IMR-90 (cell line): Measurements from ENCODE around the gene PLD1. TPM values are rescaled to one million over a fixed set of nuclear protein-coding genes. Genes with fewer than 3 reads are reported as not detected.

Experiments
- ATAC-seq: fragments of 200-7000 bp; cut with Tn5 transposase; 2 replicates; pipeline ENCODE4 v1.9.1; 2020; ENCODE audit warnings: low read depth, mild to moderate bottlenecking, moderate library complexity
- BruUV-seq: library from RNA; stranded (reverse); fragments of 400-500 nt; replicated peaks from 2 replicates; lab custom pipeline; 2021; lab: Mats Ljungman, UMichigan
- CTCF ChIA-PET: fragments of 300-600 bp; formaldehyde crosslinking; extraction: SDS; loops from one replicate; lab custom pipeline; 2021; ENCODE audit warnings: antibody characterized with exemption; lab: Yijun Ruan, JAX
- POLR2A ChIA-PET: fragments of 300-600 bp; sonication (Branson Sonifier 250); formaldehyde crosslinking; loops from one replicate; lab custom pipeline; 2022; ENCODE audit warnings: antibody characterized with exemption; ENCODE audit not compliant: unreplicated experiment; lab: Charles Lee
- DNase-seq: peaks from one replicate; pipeline ENCODE4 v3.0.0; 2013
- H2AFZ ChIP-seq: replicated peaks from 2 replicates; pipeline ENCODE3; 2013; ENCODE audit warnings: low read length, mild to moderate bottlenecking; ENCODE audit not compliant: poor library complexity
- H2AK5ac ChIP-seq: 2 replicates; pipeline ENCODE4 v1.6.1; 2013; ENCODE audit warnings: low read depth, low read length, inconsistent platforms
- H2AK9ac ChIP-seq: replicated peaks from 2 replicates; pipeline ENCODE3; 2013; ENCODE audit warnings: mild to moderate bottlenecking, low read depth, low read length, moderate library complexity; ENCODE audit not compliant: poor library complexity
- H2BK120ac ChIP-seq: 2 replicates; pipeline ENCODE4 v1.6.1; 2013; ENCODE audit warnings: low read depth, low read length, inconsistent platforms
- H2BK15ac ChIP-seq: 3 replicates; pipeline ENCODE4 v1.6.1; 2013; ENCODE audit warnings: low read depth, low read length, inconsistent platforms
- H2BK20ac ChIP-seq: 2 replicates; pipeline ENCODE4 v1.6.1; 2013; ENCODE audit warnings: low read depth, mild to moderate bottlenecking, inconsistent platforms, low read length, moderate library complexity
- H2BK5ac ChIP-seq: 2 replicates; pipeline ENCODE4 v1.6.1; 2013; ENCODE audit warnings: mild to moderate bottlenecking, low read depth, low read length, inconsistent platforms; ENCODE audit not compliant: poor library complexity, severe bottlenecking
- H3K14ac ChIP-seq: replicated peaks from 2 replicates; pipeline ENCODE4 v1.6.1; 2013; ENCODE audit warnings: low read depth, low read length, inconsistent platforms
- H3K18ac ChIP-seq: 2 replicates; pipeline ENCODE4 v1.6.1; 2013; ENCODE audit warnings: low read depth, low read length, control low read depth
- H3K23ac ChIP-seq: 2 replicates; pipeline ENCODE4 v1.6.1; 2013; ENCODE audit warnings: low read depth, low read length, inconsistent platforms
- H3K27ac ChIP-seq: 2 replicates; pipeline ENCODE4 v1.5.1; 2013; ENCODE audit warnings: mild to moderate bottlenecking, control low read depth, low read length; ENCODE audit not compliant: insufficient read depth
- H3K27me3 ChIP-seq: 2 replicates; pipeline ENCODE4 v1.6.1; 2013; ENCODE audit warnings: low read length; ENCODE audit not compliant: control insufficient read depth, insufficient read depth
- H3K36me3 ChIP-seq: 2 replicates; pipeline ENCODE4 v1.6.1; 2013; ENCODE audit warnings: low read length, mixed read lengths; ENCODE audit not compliant: control insufficient read depth, insufficient read depth
- H3K4ac ChIP-seq: 2 replicates; pipeline ENCODE4 v1.6.1; 2013; ENCODE audit warnings: low read depth, low read length, inconsistent platforms
- H3K4me1 ChIP-seq: 2 replicates; pipeline ENCODE4 v1.6.1; 2013; ENCODE audit warnings: low read length, mixed read lengths; ENCODE audit not compliant: control insufficient read depth, insufficient read depth
- H3K4me2 ChIP-seq: 2 replicates; pipeline ENCODE4 v1.6.1; 2013; ENCODE audit warnings: low read depth, mild to moderate bottlenecking, control low read depth, low read length, moderate library complexity
- H3K4me3 ChIP-seq: 2 replicates; pipeline ENCODE4 v1.5.1; 2013; ENCODE audit warnings: low read depth, mild to moderate bottlenecking, control low read depth, low read length, moderate library complexity; ENCODE audit not compliant: insufficient read depth
- H3K56ac ChIP-seq: 2 replicates; pipeline ENCODE4 v1.6.1; 2013; ENCODE audit warnings: low read length, inconsistent platforms; ENCODE audit not compliant: insufficient read depth; ENCODE audit errors: extremely low read depth
- H3K79me1 ChIP-seq, 2 experiments: 2 replicates each; pipeline ENCODE4 v1.6.1; 2013; ENCODE audit warnings: low read length in 2 of 2, inconsistent platforms in 1 of 2, low read depth in 1 of 2
- H3K9ac ChIP-seq: 2 replicates; pipeline ENCODE4 v1.6.1; 2013; ENCODE audit warnings: low read depth, low read length, control low read depth
- H3K9me1 ChIP-seq: 2 replicates; pipeline ENCODE4 v1.6.1; 2013; ENCODE audit warnings: low read length, inconsistent platforms; ENCODE audit not compliant: insufficient read depth
- H3K9me3 ChIP-seq: 2 replicates; pipeline ENCODE4 v1.6.1; 2013; ENCODE audit warnings: low read length; ENCODE audit not compliant: control insufficient read depth, insufficient read depth
- H4K20me1 ChIP-seq: 2 replicates; pipeline ENCODE4 v1.6.1; 2013; ENCODE audit warnings: low read length, inconsistent platforms; ENCODE audit not compliant: insufficient read depth
- H4K5ac ChIP-seq: 2 replicates; pipeline ENCODE4 v1.6.1; 2013; ENCODE audit warnings: mild to moderate bottlenecking, low read depth, low read length, control low read depth
- H4K8ac ChIP-seq, 2 experiments: 2 replicates each; pipeline ENCODE4 v1.6.1; 2013; ENCODE audit warnings: low read depth in 2 of 2, low read length in 2 of 2, control low read depth in 1 of 2, inconsistent platforms in 1 of 2
- H4K91ac ChIP-seq: 2 replicates; pipeline ENCODE4 v1.6.1; 2013; ENCODE audit warnings: low read depth, low read length, inconsistent platforms; ENCODE audit not compliant: insufficient read depth
- BHLHE40 ChIP-seq: fragments of 150-350 bp; IDR thresholded peaks from 2 replicates; pipeline ENCODE4 v1.6.1; 2016; ENCODE audit warnings: mild to moderate bottlenecking, low read depth, low read length
- CHD1 ChIP-seq: IDR thresholded peaks from 2 replicates; pipeline ENCODE4 v1.6.1; 2012; ENCODE audit warnings: low read depth, low read length, improper control_type of control experiment
- FOS ChIP-seq: fragments of 150-350 bp; IDR thresholded peaks from 2 replicates; pipeline ENCODE4 v1.6.1; 2016; ENCODE audit warnings: low read depth, low read length
- MAFK ChIP-seq: IDR thresholded peaks from 2 replicates; pipeline ENCODE4 v1.6.1; 2012; ENCODE audit warnings: low read depth, low read length, improper control_type of control experiment
- MXI1 ChIP-seq: IDR thresholded peaks from 2 replicates; pipeline ENCODE4 v1.6.1; 2012; ENCODE audit warnings: low read depth, mild to moderate bottlenecking, low read length, moderate library complexity, borderline replicate concordance
- RAD21 ChIP-seq: IDR thresholded peaks from 2 replicates; pipeline ENCODE4 v1.6.1; 2012; ENCODE audit warnings: low read length, improper control_type of control experiment
- RFX5 ChIP-seq: IDR thresholded peaks from 2 replicates; pipeline ENCODE4 v1.8.0; 2012; ENCODE audit warnings: low read depth, mild to moderate bottlenecking, low read length, moderate library complexity
- dilution Hi-C: fragments of 300-500 bp; cut with HindIII; formaldehyde crosslinking; loops from one replicate; pipeline ENCODE4 v1.14.3; 2018; ENCODE audit warnings: low sequenced_read_pairs; ENCODE audit not compliant: unreplicated experiment
- in situ Hi-C: fragments of 300-500 bp; cut with MboI; formaldehyde crosslinking; loops from 3 replicates; pipeline ENCODE4 v1.14.3; 2019; ENCODE audit warnings: low sequenced_read_pairs, inconsistent platforms, mixed read lengths
- intact Hi-C: fragments of 100-400 bp; cut with micrococcal nuclease; formaldehyde crosslinking; loops from 2 replicates; pipeline ENCODE4 v1.10.0; 2022
- polyA plus RNA-seq, 3 experiments: library from polyadenylated mRNA; depleted of rRNA; stranded (reverse); fragments of >200 nt; gene quantifications; 2 replicates each; pipeline ENCODE4 v1.2.3, GENCODE V29; 2012; ENCODE audit warnings: low replicate concordance in 1 of 3
- total RNA-seq: library from RNA; depleted of rRNA; stranded (reverse); fragments of >200 nt; gene quantifications from 2 replicates; pipeline ENCODE4 v1.2.3, GENCODE V29; 2012

Gene PLD1
- total and polyA plus RNA-seq, 2 of the 4 experiments (the other 2 are of a cell fraction): 3.3 to 9.7 TPM

DNA sequence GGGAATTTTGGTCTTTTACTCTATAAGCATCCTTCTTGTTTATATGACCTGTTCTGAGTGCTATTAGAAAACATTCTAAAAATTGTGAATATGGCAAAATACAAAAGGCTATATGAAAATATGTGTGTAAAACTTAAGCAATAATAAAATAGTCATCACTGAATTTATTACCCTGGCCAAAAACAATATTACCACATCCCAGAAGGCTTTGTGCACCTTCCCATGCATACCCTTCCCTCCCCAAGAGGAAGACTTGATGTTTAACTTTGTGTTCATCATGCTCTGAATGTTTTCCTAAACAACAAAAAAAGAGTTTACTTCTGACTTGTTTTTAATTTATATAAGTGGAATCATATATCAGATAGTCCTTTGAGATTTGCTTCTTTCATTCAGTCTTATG lies 195.0 kb downstream of the PLD1 start:
- Histone ChIP-seq H2BK15ac (no peak overlapping the region), H3K4me3 (no peak overlapping the region), H2BK120ac (no peak overlapping the region), H4K20me1 (no peaks in the 10 kb centered on the region), H2AFZ (no peak overlapping the region), H3K4me1 (no peaks in the 10 kb centered on the region), H3K14ac (no peak overlapping the region), H2AK5ac (no peak overlapping the region), H2BK20ac (no peak overlapping the region), H3K4me2 (no peak overlapping the region), H3K9ac (no peak overlapping the region), H4K91ac (no peak overlapping the region), H3K27ac (no peak overlapping the region), H3K9me1 (no peaks in the 10 kb centered on the region), H4K5ac (no peak overlapping the region), H3K36me3 (peaks cover 16% of the 10 kb centered on the region; the same call in 1 of the 2 replicates), H3K18ac (no peak overlapping the region), H3K9me3 (no peaks in the 10 kb centered on the region), H3K56ac (no peak overlapping the region), H3K4ac (no peak overlapping the region), H2AK9ac (no peak overlapping the region), H4K8ac (no peak overlapping the region), H3K27me3 (no peaks in the 10 kb centered on the region), H3K79me1 (no peaks in the 10 kb centered on the region), H3K23ac (no peak overlapping the region), H2BK5ac (no peak overlapping the region)
- DNase-seq: no peak
- in situ Hi-C loops: no loop called here
- ATAC-seq: no peak
- intact Hi-C loops: no loop called here
- TF ChIP-seq MXI1 (no peak), FOS (no peak), BHLHE40 (no peak), MAFK (no peak), RFX5 (no peak), CHD1 (no peak), RAD21 (no peak)
- dilution Hi-C loops: no loop called here
- no TSS peak for BruUV-seq
- CTCF ChIA-PET: interaction anchor here (1.3 to 1.5 kb wide), 2 partner anchors 10 to 25 kb away, joined by 5 to 8 read pairs; no protein-coding TSS in a partner anchor
- POLR2A ChIA-PET: no interaction called here
